Left ventricle myocardium superior (tissue), 1 donor: ENCODE measurements around the gene TRMT10A. TPM values are rescaled to one million over a fixed set of nuclear protein-coding genes. Genes with fewer than 3 reads are reported as not detected.
"Not testable (repeated sequence)": the region's sequence is repeated elsewhere in the genome, so short reads cannot be mapped to it uniquely, and the experiment has no call there.

ENCODE experiments used
- ATAC-seq: fragments of 200-7000 bp; cut with Tn5 transposase; one replicate; pipeline ENCODE4 v1.9.1; 2020; ENCODE audit warnings: mild to moderate bottlenecking, moderate library complexity
- DNase-seq: peaks from one replicate; pipeline ENCODE4 v3.0.0-alpha.2; 2020
- intact Hi-C: fragments of 100-400 bp; cut with micrococcal nuclease; formaldehyde crosslinking; loops from one replicate; pipeline ENCODE4 v1.11.0; 2022
- total RNA-seq: library from RNA; stranded (reverse); fragmentation: NEBNext Ultra II Directional; extraction: Animal tissue kit (Norgen Biotek cat#: 25700); gene quantifications from one replicate; pipeline ENCODE4 v1.2.1, GENCODE V29; 2021
- donor health status: DM: no; HTN: yes; CAD: no; lungs with severe emphysema.

TRMT10A gene
- total RNA-seq, 1 donor from 2014 or later = 4.6 TPM

DNA sequence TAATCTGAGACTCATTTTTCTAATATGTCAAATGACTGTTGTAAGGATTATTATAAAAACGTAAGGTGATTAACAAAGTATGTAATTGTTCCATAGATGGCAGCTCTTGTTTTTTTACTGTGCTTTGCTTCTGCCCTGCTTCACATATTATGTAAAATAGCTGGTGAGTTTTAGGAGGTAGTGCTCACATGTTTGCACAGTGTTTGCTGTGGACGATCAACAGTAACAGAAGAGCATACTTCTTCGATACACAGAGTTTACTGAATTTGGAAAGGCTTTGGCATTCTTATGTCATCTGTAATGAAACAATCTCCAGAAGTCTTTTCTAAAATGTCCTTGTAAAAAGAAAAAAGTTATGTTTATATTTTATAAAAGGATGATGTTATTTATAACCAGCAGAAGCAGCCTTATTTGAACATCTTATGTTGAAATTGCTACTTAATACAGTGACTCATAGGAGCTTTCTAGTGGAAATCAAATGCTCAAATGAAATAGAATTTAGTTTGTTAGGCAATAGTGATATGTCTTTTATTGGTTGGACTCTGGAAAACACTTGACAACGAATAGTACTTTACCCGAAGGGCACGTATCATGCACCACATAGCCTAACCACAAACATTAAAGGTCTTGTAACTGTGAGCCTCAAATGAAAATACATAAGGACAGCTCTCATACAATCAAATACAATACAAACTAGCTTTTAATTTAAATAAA, 8.8 kb upstream of the TRMT10A start:
- no peak for ATAC-seq
- intact Hi-C loops = no loop called here

DNA sequence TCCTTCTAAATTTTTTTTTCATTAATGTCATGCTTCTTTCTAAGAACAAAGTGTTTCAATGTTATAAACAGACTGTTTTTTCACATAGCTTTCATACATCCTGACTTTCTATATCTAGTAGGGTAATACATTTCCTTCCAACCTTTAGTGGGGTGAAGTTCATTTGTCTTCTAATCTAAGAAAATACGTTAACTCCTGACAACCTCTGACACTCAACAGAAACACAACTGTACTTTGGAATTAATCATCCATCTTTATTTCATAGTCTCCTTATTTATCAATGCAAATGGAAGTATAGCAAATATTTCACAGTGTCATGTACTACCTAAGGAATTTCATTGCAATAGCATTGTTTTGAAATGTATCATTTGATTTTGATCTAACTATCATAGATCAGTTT, 8.0 kb upstream of the TRMT10A start:
- intact Hi-C loops = no loop called here
- no peak for DNase-seq
- no peak for ATAC-seq

More for the DNA sequence above, 8.8 kb upstream of the TRMT10A start:
- DNase-seq = no peak

- ATAC-seq (no peak), DNase-seq (no peak)
- intact Hi-C loops = loop anchor here (5.0 kb wide), 3 partner anchors 242 to 382 kb away; partner anchors contain the start of genes DNAJB14 and LAMTOR3
These were observed 1.1 kb upstream of the TRMT10A start for GRCh38 chr4:99564921-99565320.

DNA sequence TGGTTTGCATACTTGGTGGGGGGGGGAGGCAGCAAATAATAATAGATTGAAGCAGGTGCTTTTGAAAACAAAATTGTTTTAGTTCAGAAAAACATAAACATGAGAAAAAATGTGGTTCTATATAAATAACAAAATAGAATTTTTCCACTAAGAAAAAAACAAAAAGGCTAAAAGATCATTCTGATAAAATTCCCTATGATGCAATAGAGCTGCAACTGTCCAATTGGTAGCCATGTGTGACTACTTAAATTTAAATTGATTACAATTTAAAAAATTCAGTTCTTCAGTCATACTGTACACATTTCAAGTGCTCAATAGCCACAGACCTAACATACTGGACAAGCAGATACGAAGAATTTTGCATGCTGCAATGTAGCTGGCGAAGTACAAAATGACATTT, 11.0 kb downstream of the TRMT10A start:
- no peak for ATAC-seq
- DNase-seq = no peak
- intact Hi-C loops = no loop called here

DNA sequence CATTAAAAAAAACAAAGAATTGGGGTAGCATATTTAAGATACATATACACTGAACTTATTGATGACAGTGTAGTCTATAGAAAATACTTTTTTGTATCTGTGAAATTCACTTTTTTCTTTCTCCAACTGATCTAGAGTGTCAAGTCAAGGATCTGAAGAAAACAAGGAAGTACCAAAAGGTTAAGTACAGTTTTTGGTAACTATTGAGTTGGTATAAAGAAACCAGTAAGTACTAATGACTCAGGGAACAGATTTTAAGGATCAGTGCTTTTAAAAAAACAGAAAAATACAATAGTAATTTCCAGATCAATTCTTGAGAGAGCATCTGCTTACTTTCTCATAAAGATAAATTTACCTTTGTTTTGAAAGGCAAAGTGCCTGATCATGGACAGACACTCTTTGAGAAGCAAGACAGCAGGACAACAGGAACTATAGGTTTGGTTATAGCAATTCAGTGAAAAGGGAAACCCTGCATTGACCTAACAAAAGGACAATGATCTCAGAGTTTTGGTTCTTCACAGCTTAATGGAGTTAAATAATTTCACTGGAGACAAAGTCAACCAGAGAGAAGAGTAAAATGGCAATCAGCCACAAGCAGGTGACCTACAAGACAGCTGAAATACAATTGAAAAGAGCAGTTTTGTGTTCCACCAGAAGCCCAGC, 23.4 kb downstream of the TRMT10A start:
- ATAC-seq = no peak
- intact Hi-C loops = no loop called here
- DNase-seq = no peak

GRCh38 chr4:99537674-99538073, 26.2 kb downstream of the TRMT10A start:
- ATAC-seq = no peak
- intact Hi-C loops = no loop called here

GRCh38 chr4:99536848-99537247, 27.0 kb downstream of the TRMT10A start:
- DNase-seq (no peak), ATAC-seq (no peak)
- intact Hi-C loops = no loop called here

More at GRCh38 chr4:99537674-99538073, 26.2 kb downstream of the TRMT10A start:
- no peak for DNase-seq

DNA sequence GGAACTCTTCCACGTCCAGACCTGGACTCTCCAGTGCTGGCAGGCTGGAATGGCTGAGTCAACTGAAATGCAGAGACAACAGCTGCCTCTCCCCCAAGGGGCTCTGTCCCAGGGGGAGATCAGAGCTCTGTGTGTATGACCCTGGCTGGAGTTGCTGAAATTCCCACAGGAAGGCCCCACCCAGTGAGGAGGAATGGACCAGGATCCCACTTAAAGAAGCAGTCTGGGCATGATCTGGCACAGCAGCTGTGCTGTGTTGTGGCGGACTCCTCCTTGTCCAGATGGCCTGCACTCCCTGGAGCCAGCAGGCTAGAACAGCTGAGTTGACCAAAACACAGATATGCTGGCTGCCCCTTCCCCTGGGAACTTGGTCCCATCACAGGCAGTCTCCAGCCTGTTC, 27.6 kb downstream of the TRMT10A start:
- intact Hi-C loops = no loop called here
- DNase-seq (peak; percentile 32), ATAC-seq (peak; percentile 75)

DNA sequence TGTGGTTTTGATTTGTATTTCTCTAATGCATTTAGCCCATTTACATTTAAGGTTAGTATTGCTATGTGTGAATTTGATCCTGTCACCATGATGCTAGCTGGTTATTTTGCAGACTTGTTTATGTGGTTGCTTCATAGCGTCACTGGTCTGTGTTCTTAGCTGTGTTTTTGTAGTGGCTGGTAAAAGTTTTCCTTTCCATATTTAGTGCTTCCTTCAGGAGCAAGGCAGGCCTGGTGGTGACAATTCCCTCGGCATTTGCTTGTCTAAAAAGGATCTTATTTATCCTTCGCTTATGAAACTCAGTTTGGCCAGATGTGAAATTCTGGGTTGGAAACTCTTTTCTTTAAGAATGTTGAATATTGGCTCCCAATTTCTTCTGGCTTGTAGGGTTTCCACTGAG, 29.1 kb downstream of the TRMT10A start:
- intact Hi-C loops, DNase-seq: not testable (repeated sequence)
- peak; percentile 54 for ATAC-seq

GRCh38 chr4:99529956-99530355, 33.9 kb downstream of the TRMT10A start:
- no peak for DNase-seq
- intact Hi-C loops = no loop called here
- no peak for ATAC-seq

DNA sequence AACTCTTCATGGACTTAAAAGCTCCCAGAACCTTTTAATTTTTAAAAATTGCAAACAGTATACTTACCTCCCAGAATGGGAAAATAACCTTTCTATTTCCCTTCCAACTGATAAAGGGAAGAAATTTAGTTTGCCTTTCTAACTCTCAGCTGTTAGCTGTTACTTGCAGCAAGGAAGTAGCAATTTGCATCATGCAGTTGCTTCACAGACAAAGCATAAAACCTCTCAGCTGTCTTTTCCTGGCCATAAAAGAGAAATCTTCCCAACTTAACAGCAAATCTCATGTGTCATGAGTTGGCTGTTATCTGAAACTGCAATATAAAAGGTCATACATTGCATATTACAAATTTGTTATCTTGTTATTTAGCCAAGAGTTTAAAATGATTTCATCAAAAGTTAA, 34.6 kb downstream of the TRMT10A start:
- intact Hi-C loops = no loop called here
- DNase-seq (no peak), ATAC-seq (peak; percentile 27)

- ATAC-seq (no peak), DNase-seq (no peak)
- intact Hi-C loops = no loop called here
These were observed 45.1 kb downstream of the TRMT10A start for GRCh38 chr4:99518601-99519295.

DNA sequence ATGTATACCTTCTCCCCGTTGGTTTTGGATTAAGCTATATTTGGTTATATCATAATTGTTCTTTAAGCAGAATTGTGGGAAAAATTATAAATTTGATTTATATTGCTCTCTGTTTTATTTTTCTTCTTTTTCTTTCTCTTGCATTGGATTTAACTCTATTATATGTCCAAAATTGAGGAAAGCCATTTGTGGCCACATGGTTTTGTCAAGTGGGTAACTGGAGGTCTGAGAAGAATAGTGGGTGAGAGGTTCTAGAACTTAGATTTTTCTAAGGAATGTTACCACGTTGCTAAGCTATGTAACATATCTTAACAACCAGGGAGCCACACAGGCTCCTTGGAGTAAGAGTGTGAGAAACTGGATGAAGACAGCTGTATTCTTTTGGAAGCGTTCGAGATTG, 53.1 kb downstream of the TRMT10A start, which contains the start of gene C4orf17:
C4orf17 (plus strand) TSS at position 301 of the 400 bp plus-strand sequence. CDS start 2,061 bp downstream, outside the sequence.
- no peak for ATAC-seq
- DNase-seq = no peak
- intact Hi-C loops = no loop called here

DNA sequence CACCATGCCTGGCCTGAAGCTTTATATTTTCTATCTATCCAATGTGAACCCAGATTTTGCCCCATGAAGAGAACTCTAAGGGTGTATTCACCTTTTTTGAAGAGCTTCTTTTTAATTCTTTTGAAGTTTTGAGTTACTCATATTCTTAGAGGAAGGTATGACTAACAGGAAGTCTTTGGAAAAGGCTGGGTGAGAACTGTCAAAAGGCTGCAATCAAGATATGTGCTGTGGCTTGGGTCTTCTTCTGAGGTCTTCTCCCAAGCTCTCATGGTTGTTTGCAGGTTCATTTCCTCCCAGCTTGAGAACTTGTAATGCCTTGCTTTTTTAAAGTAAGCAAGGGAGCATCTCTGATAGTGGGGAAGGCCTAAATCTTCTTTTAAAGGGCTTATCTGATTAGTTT, 56.1 kb downstream of the TRMT10A start:
- intact Hi-C loops = no loop called here
- ATAC-seq = no peak
- no peak for DNase-seq

DNA sequence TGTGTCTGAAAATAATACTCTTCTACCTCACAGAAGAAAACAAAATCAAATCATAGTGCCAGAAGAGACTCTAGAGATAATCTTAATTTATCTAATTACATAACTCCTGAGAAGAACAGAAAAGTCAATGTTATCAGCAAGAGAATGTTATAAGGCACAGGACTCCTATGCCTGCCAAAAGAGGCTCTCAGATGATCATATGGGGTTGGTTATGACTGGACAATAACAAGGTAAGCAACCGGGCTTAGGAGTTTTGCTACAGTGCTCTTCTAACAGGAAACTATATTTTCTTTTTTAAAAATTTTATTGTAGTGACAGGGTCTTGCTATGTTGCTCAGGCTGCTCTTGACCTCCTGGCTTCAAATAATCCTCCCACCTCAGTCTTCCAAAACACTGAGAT, 56.5 kb downstream of the TRMT10A start:
- ATAC-seq (no peak), DNase-seq (no peak)
- intact Hi-C loops = no loop called here

- intact Hi-C loops = no loop called here
- DNase-seq = no peak
- ATAC-seq = no peak
These were observed 57.1 kb downstream of the TRMT10A start for GRCh38 chr4:99506781-99507180.

DNA sequence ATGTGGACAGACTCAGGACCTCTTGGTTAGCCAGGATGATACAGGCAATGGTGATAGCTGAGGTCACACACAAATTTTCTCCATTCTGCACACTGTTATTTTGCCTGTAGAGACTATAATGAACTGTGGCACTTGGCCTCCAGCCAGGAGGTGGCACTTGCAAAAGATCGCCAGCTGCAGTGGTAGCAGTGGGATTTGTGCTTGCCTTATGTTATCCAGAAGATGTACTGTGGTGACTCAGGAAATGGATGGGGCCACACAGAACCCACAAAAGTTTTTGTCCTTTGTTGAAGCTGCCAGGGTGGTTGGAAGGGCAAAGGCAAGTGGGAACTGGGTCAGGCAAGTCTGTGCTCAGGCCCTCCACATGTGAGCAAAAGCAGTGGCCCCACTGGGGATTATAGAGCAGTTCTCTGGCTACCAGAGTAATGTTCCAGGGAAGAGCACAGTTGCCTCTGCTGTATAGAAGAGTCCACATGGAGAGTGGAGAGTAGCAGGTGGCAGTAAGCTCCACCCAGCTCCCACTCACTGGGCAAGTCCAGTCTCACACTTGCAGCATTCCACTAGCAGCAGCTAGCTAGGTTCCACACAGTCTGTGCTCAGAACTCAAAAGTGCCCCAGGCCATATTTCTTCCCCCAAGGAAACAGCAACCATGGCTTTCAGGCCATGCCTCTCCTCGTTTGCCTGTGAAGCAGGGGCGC, 58.9 kb downstream of the TRMT10A start:
- DNase-seq = no peak
- no peak for ATAC-seq
- intact Hi-C loops = no loop called here
